Measurements from ENCODE around the gene SH3RF3. TPM values are rescaled to one million over a fixed set of nuclear protein-coding genes. Genes with fewer than 3 reads are reported as not detected.

Gene SH3RF3
- total RNA-seq, 2 donors from 2014 or later, result 1.5 to 1.8 TPM

- Histone ChIP-seq H3K9ac (ENCODE audit: extremely low read depth, low read length, poor library complexity, severe bottlenecking) (no peak overlapping the region), H3K4me1 (ENCODE audit: control insufficient read depth, insufficient read depth, low read length) (no peaks in the 10 kb centered on the region), H3K36me3 (ENCODE audit: control insufficient read depth, insufficient read depth, low read length) (no peaks in the 10 kb centered on the region), H3K27ac (ENCODE audit: low read depth, low read length) (no peak overlapping the region), H3K9me3 (ENCODE audit: control insufficient read depth, low read length) (no peaks in the 10 kb centered on the region), H3K4me3 (ENCODE audit: low read length) (no peak overlapping the region), H3K27me3 (ENCODE audit: control insufficient read depth, insufficient read depth, low read length, poor library complexity, severe bottlenecking) (no peaks in the 10 kb centered on the region)
- Mint-ChIP-seq H3K27ac (no peak overlapping the region), H3K27me3 (ENCODE audit: insufficient read depth) (no peaks in the 10 kb centered on the region), H3K4me1 (peaks cover 19% of the 10 kb centered on the region), H3K4me3 (no peak overlapping the region), H3K9me3 (no peaks in the 10 kb centered on the region), H3K36me3 (ENCODE audit: low read depth) (no peaks in the 10 kb centered on the region)
- TF ChIP-seq CTCF (conservative IDR thresholded peaks at IDR 0.05), result no peak
- 90 to 94% methylated on average over 6 to 9 of the region's 11 CpGs for whole genome bisulfite sequencing, 2 experiments (ENCODE audit: insufficient coverage in 1 of 2, insufficient read length in 1 of 2)
- no peak for DNase-seq
Measured at GRCh38 chr2:109269706-109270504, 140.9 kb downstream of the SH3RF3 start.

GRCh38 chr2:109270505-109271312, 141.7 kb downstream of the SH3RF3 start:
- no peak for TF ChIP-seq CTCF (conservative IDR thresholded peaks at IDR 0.05)
- Mint-ChIP-seq H3K9me3 (no peaks in the 10 kb centered on the region), H3K36me3 (ENCODE audit: low read depth) (no peaks in the 10 kb centered on the region), H3K4me3 (no peak overlapping the region), H3K4me1 (peaks cover 19% of the 10 kb centered on the region), H3K27ac (no peak overlapping the region), H3K27me3 (ENCODE audit: insufficient read depth) (no peaks in the 10 kb centered on the region)
- DNase-seq, result no peak
- Histone ChIP-seq H3K9ac (ENCODE audit: extremely low read depth, low read length, poor library complexity, severe bottlenecking) (no peak overlapping the region), H3K27ac (ENCODE audit: low read depth, low read length) (no peak overlapping the region), H3K36me3 (ENCODE audit: control insufficient read depth, insufficient read depth, low read length) (no peaks in the 10 kb centered on the region), H3K9me3 (ENCODE audit: control insufficient read depth, low read length) (no peaks in the 10 kb centered on the region), H3K4me1 (ENCODE audit: control insufficient read depth, insufficient read depth, low read length) (no peaks in the 10 kb centered on the region), H3K4me3 (ENCODE audit: low read length) (no peak overlapping the region), H3K27me3 (ENCODE audit: control insufficient read depth, insufficient read depth, low read length, poor library complexity, severe bottlenecking) (no peaks in the 10 kb centered on the region)
- WGBS, 2 experiments (ENCODE audit: insufficient coverage in 1 of 2, insufficient read length in 1 of 2), result 86 to 88% methylated on average over 14 to 16 of the region's 16 CpGs

GRCh38 chr2:109271920-109272319, 142.9 kb downstream of the SH3RF3 start:
- Mint-ChIP-seq H3K4me3 (no peak overlapping the region), H3K36me3 (ENCODE audit: low read depth) (no peaks in the 10 kb centered on the region), H3K9me3 (no peaks in the 10 kb centered on the region), H3K27me3 (ENCODE audit: insufficient read depth) (no peaks in the 10 kb centered on the region), H3K27ac (no peak overlapping the region), H3K4me1 (peaks cover 13% of the 10 kb centered on the region)
- no peaks in the 10 kb centered on the region for H3K36me3 ChIP-seq (ENCODE audit: control insufficient read depth, insufficient read depth, low read length)
- WGBS, 2 experiments (ENCODE audit: insufficient coverage in 1 of 2, insufficient read length in 1 of 2), result 95 to 100% methylated on average over 3 of the region's 3 CpGs
- no peak overlapping the region for H3K27ac ChIP-seq (ENCODE audit: low read depth, low read length)
- no peaks in the 10 kb centered on the region for H3K4me1 ChIP-seq (ENCODE audit: control insufficient read depth, insufficient read depth, low read length)
- no peaks in the 10 kb centered on the region for H3K27me3 ChIP-seq (ENCODE audit: control insufficient read depth, insufficient read depth, low read length, poor library complexity, severe bottlenecking)
- H3K4me3 ChIP-seq (ENCODE audit: low read length), result no peak overlapping the region
- DNase-seq, result no peak
- H3K9me3 ChIP-seq (ENCODE audit: control insufficient read depth, low read length), result no peaks in the 10 kb centered on the region
- no peak overlapping the region for H3K9ac ChIP-seq (ENCODE audit: extremely low read depth, low read length, poor library complexity, severe bottlenecking)
- TF ChIP-seq CTCF (conservative IDR thresholded peaks at IDR 0.05), result no peak
